GM12872 (cell line): ENCODE data around the gene FOXL2.

Experiments used
- CTCF ChIP-seq: IDR thresholded peaks from 3 replicates; pipeline ENCODE4 v1.5.1; 2011; ENCODE audit warnings: low read depth, mild to moderate bottlenecking, low read length, moderate library complexity; ENCODE audit not compliant: insufficient read depth

Gene FOXL2

GRCh38 chr3:138946663-138947494, at the start of gene FOXL2, which contains the start of gene FOXL2NB:
TSS of gene FOXL2 (minus strand) at chr3:138947137. CDS start at chr3:138946722, 415 bp downstream.
TSS of gene FOXL2NB (plus strand) at chr3:138947217. CDS start at chr3:138947365, 148 bp downstream.
- TF ChIP-seq CTCF = no peak

GRCh38 chr3:138995706-138996105, 48.8 kb upstream of the FOXL2 start:
- no peak for TF ChIP-seq CTCF

- TF ChIP-seq CTCF = no peak
Observed at GRCh38 chr3:138987181-138987580, 40.2 kb upstream of the FOXL2 start.

- TF ChIP-seq CTCF = no peak
Observed at GRCh38 chr3:138985932-138986331, 39.0 kb upstream of the FOXL2 start.

- TF ChIP-seq CTCF = no peak
Observed at GRCh38 chr3:138984816-138985215, 37.9 kb upstream of the FOXL2 start.

GRCh38 chr3:138976047-138976446, 29.1 kb upstream of the FOXL2 start:
- TF ChIP-seq CTCF = no peak

- TF ChIP-seq CTCF = no peak
Observed at GRCh38 chr3:138975351-138975750, 28.4 kb upstream of the FOXL2 start.
